HL-60 (cell line): ENCODE data around the gene SLC34A1.
"Not testable (repeated sequence)": the region's sequence is repeated elsewhere in the genome, so short reads cannot be mapped to it uniquely, and the experiment has no call there.

Experiments
- DNase-seq, 2 experiments: peaks; one replicate each; pipeline ENCODE4 v3.0.0-alpha.2; 2010 to 2020; ENCODE audit warnings: low read depth in 1 of 2, low spot score in 1 of 2
- H3K27ac ChIP-seq: fragments of 250-450 bp; sonication (Bioruptor Pico); replicated peaks from 2 replicates; pipeline ENCODE4 v1.5.1; 2020; ENCODE audit warnings: mild to moderate bottlenecking, moderate library complexity
- H3K27me3 ChIP-seq: fragments of 250-450 bp; sonication (Bioruptor Pico); 2 replicates; pipeline ENCODE4 v1.5.1; 2021; ENCODE audit warnings: mild to moderate bottlenecking, moderate library complexity; ENCODE audit not compliant: insufficient read depth, poor library complexity, severe bottlenecking
- H3K4me3 ChIP-seq: replicated peaks from 2 replicates; pipeline ENCODE4 v1.5.1; 2011; ENCODE audit warnings: mild to moderate bottlenecking, control low read depth, low read length; ENCODE audit not compliant: insufficient read depth
- CTCF ChIP-seq: IDR thresholded peaks from one replicate; pipeline ENCODE4 v1.5.1; 2011; ENCODE audit warnings: low read length, control low read depth, inconsistent platforms; ENCODE audit not compliant: insufficient read depth
- GABPA ChIP-seq: IDR thresholded peaks from 2 replicates; pipeline ENCODE4 v1.6.1; 2012; ENCODE audit warnings: low read depth
- POLR2AphosphoS5 ChIP-seq: IDR thresholded peaks from 2 replicates; pipeline ENCODE4 v1.6.1; 2012; ENCODE audit warnings: low read depth
- REST ChIP-seq: IDR thresholded peaks from 2 replicates; pipeline ENCODE4 v1.6.1; 2012; ENCODE audit warnings: low read depth; ENCODE audit not compliant: insufficient replicate concordance
- SPI1 ChIP-seq: IDR thresholded peaks from 2 replicates; pipeline ENCODE4 v1.6.1; 2012; ENCODE audit warnings: low read depth, mild to moderate bottlenecking, borderline replicate concordance

SLC34A1 gene

GRCh38 chr5:177339107-177339638, 45.1 kb upstream of the SLC34A1 start:
- Histone ChIP-seq H3K27ac (peak overlapping the region; percentile 18), H3K27me3 (no peaks in the 10 kb centered on the region), H3K4me3 (no peak overlapping the region)
- peak in 1 of 2 experiments; percentile 69 for DNase-seq
- TF ChIP-seq SPI1 (peak; percentile 10; the same call in 1 of the 2 replicates), CTCF (no peak)

- not testable (repeated sequence) for DNase-seq, H3K27ac ChIP-seq, H3K4me3 ChIP-seq, H3K27me3 ChIP-seq
Observed at GRCh38 chr5:177343000-177343399, 41.2 kb upstream of the SLC34A1 start.

GRCh38 chr5:177343777-177344176, 40.5 kb upstream of the SLC34A1 start:
- Histone ChIP-seq H3K4me3 (no peak overlapping the region), H3K27ac (no peak overlapping the region), H3K27me3 (no peaks in the 10 kb centered on the region)
- DNase-seq = no peak
- TF ChIP-seq GABPA (no peak), CTCF (no peak), POLR2AphosphoS5 (no peak), SPI1 (no peak), REST (no peak)

GRCh38 chr5:177344891-177345290, 39.3 kb upstream of the SLC34A1 start:
- no peak for DNase-seq
- Histone ChIP-seq H3K4me3 (no peak overlapping the region), H3K27me3 (no peaks in the 10 kb centered on the region), H3K27ac (no peak overlapping the region)
- TF ChIP-seq POLR2AphosphoS5 (no peak), GABPA (no peak), SPI1 (no peak), CTCF (no peak), REST (no peak)
